HTERT RPE-1 (cell line): ENCODE measurements around the gene ARHGEF17.

Source experiments
- in situ Hi-C: fragments of 300-500 bp; cut with MboI; formaldehyde crosslinking; loops from 4 replicates; pipeline ENCODE4 v1.14.3; 2020; ENCODE audit warnings: low sequenced_read_pairs

Gene ARHGEF17

GRCh38 chr11:73292525-73292894 lies 15.6 kb upstream of the ARHGEF17 start:
- in situ Hi-C loops = no loop called here

DNA sequence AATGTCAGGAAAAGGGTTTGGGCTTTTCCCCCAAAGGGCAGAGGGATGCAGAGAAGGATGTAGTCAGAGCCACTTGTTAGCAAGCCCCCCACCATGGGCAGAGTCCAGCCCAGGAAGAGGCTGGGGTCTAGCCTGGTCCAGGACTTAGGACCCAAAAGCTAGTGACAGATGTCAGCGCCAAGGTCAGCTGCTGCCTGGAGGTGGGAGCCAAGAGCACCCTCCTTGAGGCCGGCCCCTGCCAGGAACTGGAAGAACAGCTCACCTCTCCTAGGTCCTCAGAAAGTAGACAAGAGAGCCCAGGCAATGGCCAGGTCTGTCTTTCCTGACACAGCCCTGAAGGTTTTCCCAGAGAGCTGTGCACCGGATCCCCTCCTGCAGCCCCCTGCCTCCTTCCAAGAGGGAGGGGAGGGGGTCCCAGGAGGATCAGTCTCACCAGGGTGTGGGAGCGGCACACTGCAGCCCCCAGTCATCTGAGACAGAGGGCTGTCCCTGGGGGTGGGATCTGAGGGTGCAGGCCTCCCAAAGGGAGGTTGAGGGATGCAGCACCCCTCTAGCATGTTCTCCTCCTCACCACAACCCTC lies 14.6 kb upstream of the ARHGEF17 start:
- in situ Hi-C loops = no loop called here

GRCh38 chr11:73294604-73295003 lies 13.5 kb upstream of the ARHGEF17 start:
- in situ Hi-C loops = no loop called here

DNA sequence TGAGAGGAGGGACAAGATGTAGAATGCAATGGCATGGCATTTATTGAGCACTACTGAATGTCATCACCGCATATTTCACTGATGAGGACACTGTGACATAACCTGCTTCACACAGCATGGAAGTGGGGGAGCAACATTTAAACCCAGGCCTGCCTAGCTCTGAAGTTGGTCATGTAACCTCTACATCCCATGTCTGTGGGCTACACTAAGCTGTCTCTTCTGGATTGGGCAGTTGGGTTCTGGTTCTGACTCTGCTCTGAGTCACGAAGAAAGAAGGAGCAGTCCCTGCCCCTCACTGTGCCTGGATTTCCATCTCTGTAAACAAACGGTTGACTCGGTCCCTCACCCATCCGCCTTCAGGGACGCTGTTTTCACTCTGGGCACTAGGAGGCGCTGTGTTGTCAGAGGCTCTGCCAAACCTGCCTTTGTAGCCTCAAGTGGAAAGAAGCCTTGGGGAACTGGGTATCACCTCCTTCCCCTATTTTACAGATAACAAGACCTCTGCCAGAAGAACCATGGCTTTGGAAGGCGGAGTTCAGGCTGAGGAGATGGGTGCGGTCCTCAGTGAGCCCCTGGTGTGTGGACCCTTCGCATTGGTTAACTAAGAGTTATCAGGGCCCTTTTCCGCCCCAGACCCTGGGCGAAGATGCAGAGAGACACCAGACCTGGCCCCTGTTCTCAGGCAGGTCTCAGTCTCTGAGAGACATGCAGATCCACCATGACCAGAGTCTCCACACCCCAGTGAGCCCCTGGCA lies 12.7 kb upstream of the ARHGEF17 start:
- in situ Hi-C loops = no loop called here

- in situ Hi-C loops = no loop called here
These were observed 12.1 kb upstream of the ARHGEF17 start for GRCh38 chr11:73295996-73296318.

DNA sequence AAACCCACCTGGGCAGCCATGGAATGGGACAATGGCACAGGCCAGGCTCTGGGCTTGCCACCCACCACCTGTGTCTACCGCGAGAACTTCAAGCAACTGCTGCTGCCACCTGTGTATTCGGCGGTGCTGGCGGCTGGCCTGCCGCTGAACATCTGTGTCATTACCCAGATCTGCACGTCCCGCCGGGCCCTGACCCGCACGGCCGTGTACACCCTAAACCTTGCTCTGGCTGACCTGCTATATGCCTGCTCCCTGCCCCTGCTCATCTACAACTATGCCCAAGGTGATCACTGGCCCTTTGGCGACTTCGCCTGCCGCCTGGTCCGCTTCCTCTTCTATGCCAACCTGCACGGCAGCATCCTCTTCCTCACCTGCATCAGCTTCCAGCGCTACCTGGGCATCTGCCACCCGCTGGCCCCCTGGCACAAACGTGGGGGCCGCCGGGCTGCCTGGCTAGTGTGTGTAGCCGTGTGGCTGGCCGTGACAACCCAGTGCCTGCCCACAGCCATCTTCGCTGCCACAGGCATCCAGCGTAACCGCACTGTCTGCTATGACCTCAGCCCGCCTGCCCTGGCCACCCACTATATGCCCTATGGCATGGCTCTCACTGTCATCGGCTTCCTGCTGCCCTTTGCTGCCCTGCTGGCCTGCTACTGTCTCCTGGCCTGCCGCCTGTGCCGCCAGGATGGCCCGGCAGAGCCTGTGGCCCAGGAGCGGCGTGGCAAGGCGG lies 11.4 kb upstream of the ARHGEF17 start:
- in situ Hi-C loops = no loop called here

- in situ Hi-C loops = no loop called here
These were observed 10.9 kb upstream of the ARHGEF17 start for GRCh38 chr11:73297231-73297590.

GRCh38 chr11:73297702-73298101 lies 10.4 kb upstream of the ARHGEF17 start:
- in situ Hi-C loops = no loop called here

- in situ Hi-C loops = no loop called here
These were observed 9.8 kb upstream of the ARHGEF17 start for GRCh38 chr11:73298233-73298632.

GRCh38 chr11:73299751-73300150 lies 8.3 kb upstream of the ARHGEF17 start:
- in situ Hi-C loops = no loop called here

DNA sequence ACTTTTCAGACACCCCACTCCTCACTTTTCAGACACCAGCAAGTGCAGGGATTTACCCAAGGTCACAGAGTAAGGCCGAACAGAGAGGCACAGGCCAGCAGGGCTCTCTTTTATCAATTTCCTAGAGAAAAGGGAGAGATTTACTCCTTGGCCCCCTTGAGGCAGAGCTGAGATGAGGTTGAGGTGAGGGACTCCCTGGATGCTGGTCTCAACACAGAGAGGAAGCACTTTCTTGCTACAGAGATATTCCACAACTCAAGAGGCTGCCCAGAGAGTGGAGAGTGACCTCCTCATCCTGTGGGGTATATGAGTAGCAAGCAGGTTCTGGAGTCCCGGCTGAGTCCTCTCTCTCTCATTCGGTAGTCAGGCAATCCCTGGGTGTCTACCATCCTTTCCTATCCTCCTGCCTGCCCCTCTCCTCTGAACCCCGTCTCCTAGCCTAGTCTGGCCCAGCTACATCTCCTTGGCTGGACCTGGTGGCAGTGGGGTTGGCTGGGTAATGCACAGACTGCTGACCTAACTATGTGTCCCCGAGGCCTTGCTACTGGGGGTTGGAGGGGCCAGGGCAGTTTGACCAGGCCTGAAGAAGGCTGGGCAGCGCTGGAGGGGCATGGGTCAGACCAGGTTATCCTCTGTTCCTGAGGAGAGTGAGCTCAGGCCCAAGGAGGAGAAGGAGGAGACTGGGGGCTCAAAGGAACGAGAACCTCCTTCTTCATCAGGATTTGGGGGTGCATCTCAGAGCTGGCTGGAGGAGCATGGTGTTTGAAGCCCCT lies 1.8 kb upstream of the ARHGEF17 start:
- in situ Hi-C loops = no loop called here

- in situ Hi-C loops = no loop called here
These were observed 1.1 kb upstream of the ARHGEF17 start for GRCh38 chr11:73306977-73307322.

DNA sequence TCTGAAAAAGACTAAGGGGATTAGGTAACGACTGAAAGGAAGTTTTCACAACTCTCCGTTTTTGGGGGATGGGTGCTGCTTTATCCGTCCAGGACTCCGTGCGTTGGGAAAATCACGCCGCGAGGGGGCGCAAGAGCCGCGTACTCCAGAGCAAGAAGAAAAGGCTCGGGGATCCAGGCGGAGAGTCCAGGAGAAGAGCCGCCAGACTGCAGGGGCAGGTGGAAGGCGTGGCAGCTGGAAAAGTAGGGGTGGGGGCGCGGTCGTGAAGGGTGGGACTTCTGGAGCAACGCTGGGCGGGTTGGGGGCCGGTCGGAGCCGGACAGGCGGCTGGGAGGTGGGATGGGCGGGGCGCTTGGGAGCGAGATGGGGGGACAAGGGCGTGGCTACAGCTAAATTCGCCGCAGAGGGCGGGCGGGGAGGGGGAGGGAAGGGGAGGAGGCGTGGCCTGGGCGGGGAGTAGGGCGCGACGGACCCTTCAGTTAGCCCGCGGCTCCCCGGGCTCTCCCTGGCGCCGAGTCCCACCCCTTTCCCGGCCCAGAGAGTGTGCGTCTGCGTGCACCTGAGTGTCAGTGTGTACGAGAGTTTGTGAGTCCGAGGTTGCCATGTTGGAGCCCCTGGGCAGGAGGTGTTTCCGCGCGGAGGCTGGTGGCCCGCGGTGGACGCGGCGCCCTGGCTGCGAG lies 613 bp upstream of the ARHGEF17 start:
- in situ Hi-C loops = no loop called here

GRCh38 chr11:73308961-73309919 lies 1.2 kb downstream of the ARHGEF17 start:
- in situ Hi-C loops = no loop called here

DNA sequence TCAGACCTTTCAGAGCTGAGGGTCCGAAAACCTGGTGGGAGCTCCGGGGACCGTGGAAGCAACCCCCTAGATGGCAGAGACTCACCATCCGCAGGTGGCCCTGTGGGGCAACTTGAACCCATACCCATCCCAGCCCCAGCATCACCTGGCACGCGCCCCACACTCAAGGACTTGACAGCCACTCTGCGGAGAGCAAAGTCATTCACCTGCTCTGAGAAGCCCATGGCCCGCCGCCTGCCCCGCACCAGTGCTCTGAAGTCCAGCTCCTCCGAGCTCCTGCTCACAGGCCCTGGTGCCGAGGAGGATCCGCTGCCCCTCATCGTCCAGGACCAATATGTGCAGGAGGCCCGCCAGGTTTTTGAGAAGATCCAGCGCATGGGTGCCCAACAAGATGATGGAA lies 2.0 kb downstream of the ARHGEF17 start:
- in situ Hi-C loops = no loop called here

GRCh38 chr11:73310661-73311393 lies 2.8 kb downstream of the ARHGEF17 start:
- in situ Hi-C loops = no loop called here

DNA sequence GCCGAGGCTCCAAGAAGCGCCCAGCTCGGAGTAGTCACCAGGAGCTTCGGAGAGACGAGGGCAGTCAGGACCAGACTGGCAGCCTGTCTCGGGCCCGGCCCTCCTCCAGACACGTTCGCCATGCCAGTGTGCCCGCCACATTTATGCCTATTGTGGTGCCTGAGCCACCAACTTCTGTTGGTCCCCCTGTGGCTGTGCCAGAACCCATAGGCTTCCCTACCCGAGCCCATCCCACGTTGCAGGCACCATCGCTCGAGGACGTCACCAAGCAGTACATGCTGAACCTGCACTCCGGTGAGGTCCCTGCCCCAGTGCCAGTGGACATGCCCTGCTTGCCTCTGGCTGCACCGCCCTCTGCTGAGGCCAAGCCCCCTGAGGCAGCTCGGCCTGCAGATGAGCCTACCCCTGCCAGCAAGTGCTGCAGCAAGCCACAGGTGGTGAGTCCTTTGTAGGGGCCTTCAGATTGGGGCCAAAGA lies 3.4 kb downstream of the ARHGEF17 start:
- in situ Hi-C loops = no loop called here

DNA sequence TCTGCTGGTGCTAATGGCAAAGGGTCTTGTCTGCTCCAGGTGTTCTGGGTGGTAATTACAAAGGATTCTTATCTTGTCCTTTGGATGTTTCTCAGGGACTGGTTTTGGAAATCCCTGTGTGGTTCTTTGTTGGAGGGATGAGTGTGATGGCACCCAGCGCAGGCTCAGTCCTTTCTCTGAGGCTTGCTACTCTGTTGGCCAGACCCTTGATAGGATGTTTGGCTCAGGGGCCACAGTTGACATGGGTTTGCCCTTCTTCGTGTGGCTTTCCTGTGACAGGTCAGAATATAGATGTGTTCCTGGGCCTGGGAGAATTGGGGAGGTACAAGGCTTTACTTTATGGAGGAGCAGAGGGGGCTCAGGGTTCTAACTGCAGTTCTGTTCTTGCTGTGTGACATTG lies 4.0 kb downstream of the ARHGEF17 start:
- in situ Hi-C loops = no loop called here

GRCh38 chr11:73312851-73313327 lies 4.8 kb downstream of the ARHGEF17 start:
- in situ Hi-C loops = no loop called here
